ENCODE measurements around the gene FGFR3.

FGFR3 gene

DNA sequence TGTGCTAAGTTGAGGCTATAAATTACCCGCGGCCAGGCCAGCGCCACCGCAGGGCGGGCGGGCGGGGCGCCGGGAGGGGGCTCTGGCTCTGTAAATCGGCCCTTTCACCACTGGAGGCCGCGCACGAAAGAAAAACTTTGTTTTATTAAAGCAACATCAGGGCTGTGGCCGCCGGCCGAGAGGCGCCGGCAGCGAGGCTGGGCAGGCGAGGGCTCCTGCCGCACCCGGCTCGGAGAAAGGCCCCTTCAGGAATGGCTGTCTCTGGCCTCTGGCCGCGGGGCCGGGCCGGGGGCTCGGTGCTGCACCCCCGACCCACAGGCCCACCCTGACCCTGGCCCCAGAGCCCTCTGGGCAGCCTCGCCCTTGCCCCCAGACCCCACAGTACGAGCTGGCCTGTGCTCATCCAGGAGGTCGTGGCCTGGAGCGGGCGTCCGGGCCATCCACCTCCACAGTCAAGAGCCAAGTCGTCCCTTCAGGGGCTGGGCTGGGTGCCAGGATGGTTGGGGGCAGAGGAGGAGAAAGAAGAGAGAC, 29.5 kb upstream of the FGFR3 start:
- Histone ChIP-seq H3K27ac (ENCODE audit: low read length) (no peak overlapping the region), H4K20me1 (ENCODE audit: insufficient read depth, low read length) (no peaks in the 10 kb centered on the region; the same call in 1 of the 2 replicates), H3K79me2 (ENCODE audit: low read length) (no peaks in the 10 kb centered on the region), H3K4me3 (ENCODE audit: low read length) (no peak overlapping the region), H3K4me2 (ENCODE audit: low read depth, low read length) (peak overlapping the region; percentile 65; the same call in 1 of the 2 replicates), H3K36me3 (replicated peaks; ENCODE audit: insufficient read depth, low read length) (no peaks in the 10 kb centered on the region), H3K4me1 (ENCODE audit: low read length) (no peaks in the 10 kb centered on the region), H3K9me2 (replicated peaks; ENCODE audit: insufficient read depth, low read length) (no peaks in the 10 kb centered on the region), H3K9ac (ENCODE audit: low read length) (no peak overlapping the region), H3K9me3 (replicated peaks; ENCODE audit: insufficient read depth, low read length) (no peaks in the 10 kb centered on the region), H3K27me3 (replicated peaks; ENCODE audit: insufficient read depth, low read length) (peaks cover 78% of the 10 kb centered on the region), H2AFZ (ENCODE audit: low read length) (no peak overlapping the region), H3F3A (ENCODE audit: insufficient read depth, low read length) (no peaks in the 10 kb centered on the region)
- TF ChIP-seq, protein P1, sequence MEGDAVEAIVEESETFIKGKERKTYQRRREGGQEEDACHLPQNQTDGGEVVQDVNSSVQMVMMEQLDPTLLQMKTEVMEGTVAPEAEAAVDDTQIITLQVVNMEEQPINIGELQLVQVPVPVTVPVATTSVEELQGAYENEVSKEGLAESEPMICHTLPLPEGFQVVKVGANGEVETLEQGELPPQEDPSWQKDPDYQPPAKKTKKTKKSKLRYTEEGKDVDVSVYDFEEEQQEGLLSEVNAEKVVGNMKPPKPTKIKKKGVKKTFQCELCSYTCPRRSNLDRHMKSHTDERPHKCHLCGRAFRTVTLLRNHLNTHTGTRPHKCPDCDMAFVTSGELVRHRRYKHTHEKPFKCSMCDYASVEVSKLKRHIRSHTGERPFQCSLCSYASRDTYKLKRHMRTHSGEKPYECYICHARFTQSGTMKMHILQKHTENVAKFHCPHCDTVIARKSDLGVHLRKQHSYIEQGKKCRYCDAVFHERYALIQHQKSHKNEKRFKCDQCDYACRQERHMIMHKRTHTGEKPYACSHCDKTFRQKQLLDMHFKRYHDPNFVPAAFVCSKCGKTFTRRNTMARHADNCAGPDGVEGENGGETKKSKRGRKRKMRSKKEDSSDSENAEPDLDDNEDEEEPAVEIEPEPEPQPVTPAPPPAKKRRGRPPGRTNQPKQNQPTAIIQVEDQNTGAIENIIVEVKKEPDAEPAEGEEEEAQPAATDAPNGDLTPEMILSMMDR (IDR thresholded peaks at IDR 0.05; ENCODE audit: low read length): no peak
- TF ChIP-seq EZH2 (optimal IDR thresholded peaks at IDR 0.05; ENCODE audit: low read depth, low read length): no peak
- TF ChIP-seq EZH2phosphoT487 (IDR thresholded peaks at IDR 0.05; ENCODE audit: low read length): no peak
- DNase-seq: no peak

DNA sequence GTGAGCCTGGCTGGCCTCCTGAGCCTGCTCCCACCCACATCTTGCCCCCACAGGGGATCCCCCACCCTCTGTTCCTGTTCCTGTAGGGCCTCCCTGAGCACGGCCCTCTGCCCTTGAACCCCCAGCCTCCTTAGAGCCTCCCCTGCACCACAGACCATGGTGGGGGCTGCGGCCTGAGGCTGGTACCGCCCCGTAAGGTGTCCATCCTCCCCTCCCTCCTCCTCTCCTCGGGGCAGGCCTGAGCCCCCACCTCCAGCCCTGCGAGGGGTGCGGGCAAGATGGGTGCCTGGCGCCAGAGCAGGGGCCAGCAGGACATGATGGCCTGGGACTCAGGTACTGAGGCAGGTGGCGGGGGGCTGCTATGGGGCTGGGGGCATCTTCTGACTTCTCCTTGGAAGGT, 28.4 kb upstream of the FGFR3 start:
- DNase-seq: no peak
- Histone ChIP-seq H3K9me2 (replicated peaks; ENCODE audit: insufficient read depth, low read length) (no peaks in the 10 kb centered on the region), H3K4me3 (ENCODE audit: low read length) (no peak overlapping the region), H3K9ac (ENCODE audit: low read length) (no peak overlapping the region), H3K36me3 (replicated peaks; ENCODE audit: insufficient read depth, low read length) (no peaks in the 10 kb centered on the region), H3K9me3 (replicated peaks; ENCODE audit: insufficient read depth, low read length) (no peaks in the 10 kb centered on the region), H3F3A (ENCODE audit: insufficient read depth, low read length) (no peaks in the 10 kb centered on the region), H3K27me3 (replicated peaks; ENCODE audit: insufficient read depth, low read length) (peaks cover 78% of the 10 kb centered on the region), H4K20me1 (ENCODE audit: insufficient read depth, low read length) (no peaks in the 10 kb centered on the region; the same call in 1 of the 2 replicates), H3K79me2 (ENCODE audit: low read length) (no peaks in the 10 kb centered on the region), H2AFZ (ENCODE audit: low read length) (no peak overlapping the region), H3K27ac (ENCODE audit: low read length) (no peak overlapping the region), H3K4me1 (ENCODE audit: low read length) (no peaks in the 10 kb centered on the region), H3K4me2 (ENCODE audit: low read depth, low read length) (no peak overlapping the region)
- TF ChIP-seq, protein P1 (IDR thresholded peaks at IDR 0.05; ENCODE audit: low read length): no peak
- TF ChIP-seq EZH2 (optimal IDR thresholded peaks at IDR 0.05; ENCODE audit: low read depth, low read length): no peak
- no peak for TF ChIP-seq EZH2phosphoT487 (IDR thresholded peaks at IDR 0.05; ENCODE audit: low read length)

DNA sequence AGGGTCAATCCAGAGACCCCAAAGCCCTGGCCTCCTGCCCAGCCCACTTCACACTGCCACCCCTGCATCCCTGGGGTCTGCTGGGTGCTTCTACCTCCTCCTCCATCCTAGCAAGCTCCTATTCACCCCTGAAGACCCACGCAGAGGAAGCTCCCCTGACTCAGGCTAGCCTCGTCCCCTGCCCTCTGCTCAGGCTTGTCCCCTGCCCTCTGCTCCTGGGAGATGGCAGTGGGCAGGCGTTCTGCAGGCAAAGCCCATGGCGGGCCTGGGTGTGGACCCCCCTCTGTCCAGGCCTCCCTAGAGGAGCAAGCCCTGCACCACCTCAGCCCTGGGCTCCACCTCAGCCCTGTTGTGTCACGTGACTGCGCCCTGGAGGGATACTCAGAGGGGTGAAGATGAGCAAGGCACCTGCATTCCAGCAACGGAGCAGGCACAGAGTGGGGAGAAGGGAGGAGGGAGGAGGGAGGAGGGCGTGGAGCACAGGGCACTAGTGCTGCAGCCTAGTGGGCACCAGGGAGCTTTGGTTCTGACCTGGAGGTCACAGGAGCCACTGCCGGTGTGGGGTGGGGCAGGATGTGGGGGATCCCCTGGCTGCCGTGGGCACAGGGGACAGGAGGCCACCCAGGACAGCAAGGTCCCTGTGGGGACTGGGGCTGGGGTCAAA, 27.6 kb upstream of the FGFR3 start:
- Histone ChIP-seq H2AFZ (ENCODE audit: low read length) (no peak overlapping the region), H3K79me2 (ENCODE audit: low read length) (no peaks in the 10 kb centered on the region), H3K27me3 (replicated peaks; ENCODE audit: insufficient read depth, low read length) (peaks cover 78% of the 10 kb centered on the region), H3K4me3 (ENCODE audit: low read length) (no peak overlapping the region), H3F3A (ENCODE audit: insufficient read depth, low read length) (no peaks in the 10 kb centered on the region), H3K9me2 (replicated peaks; ENCODE audit: insufficient read depth, low read length) (no peaks in the 10 kb centered on the region), H3K4me1 (ENCODE audit: low read length) (no peaks in the 10 kb centered on the region), H3K9ac (ENCODE audit: low read length) (no peak overlapping the region), H4K20me1 (ENCODE audit: insufficient read depth, low read length) (no peaks in the 10 kb centered on the region; the same call in 1 of the 2 replicates), H3K36me3 (replicated peaks; ENCODE audit: insufficient read depth, low read length) (no peaks in the 10 kb centered on the region), H3K4me2 (ENCODE audit: low read depth, low read length) (no peak overlapping the region), H3K9me3 (replicated peaks; ENCODE audit: insufficient read depth, low read length) (no peaks in the 10 kb centered on the region), H3K27ac (ENCODE audit: low read length) (no peak overlapping the region)
- TF ChIP-seq EZH2phosphoT487 (IDR thresholded peaks at IDR 0.05; ENCODE audit: low read length): no peak
- no peak for TF ChIP-seq EZH2 (optimal IDR thresholded peaks at IDR 0.05; ENCODE audit: low read depth, low read length)
- TF ChIP-seq, protein P1 (IDR thresholded peaks at IDR 0.05; ENCODE audit: low read length): no peak
- DNase-seq: no peak
